H9 (cell line): ENCODE data around the gene ABCD1. TPM values are rescaled to one million over a fixed set of nuclear protein-coding genes. Genes with fewer than 3 reads are reported as not detected.
A peak's percentile ranks its signal among the peaks of the same experiment; 100 is the strongest.
"Not testable (repeated sequence)": the region's sequence is repeated elsewhere in the genome, so short reads cannot be mapped to it uniquely, and the experiment has no call there.

Experiments
- DNase-seq: peaks from one replicate; pipeline ENCODE4 v3.0.0-alpha.2; 2017
- H2AFZ ChIP-seq: one replicate; pipeline ENCODE4 v1.6.1; 2013; ENCODE audit warnings: mild to moderate bottlenecking, low read length, control low read depth, moderate library complexity
- H2AK5ac ChIP-seq: 2 replicates; pipeline ENCODE4 v1.6.1; 2013; ENCODE audit warnings: low read length, control low read depth, mixed read lengths; ENCODE audit not compliant: insufficient read length
- H2BK120ac ChIP-seq: one replicate; pipeline ENCODE4 v1.6.1; 2013; ENCODE audit warnings: low read depth, mild to moderate bottlenecking, low read length, control low read depth, inconsistent platforms; ENCODE audit not compliant: poor library complexity, severe bottlenecking
- H2BK12ac ChIP-seq: 2 replicates; pipeline ENCODE4 v1.6.1; 2013; ENCODE audit warnings: low read length, control low read depth, mixed read lengths, low read depth; ENCODE audit not compliant: insufficient read length
- H2BK15ac ChIP-seq: 2 replicates; pipeline ENCODE4 v1.6.1; 2013; ENCODE audit warnings: low read depth, low read length, control low read depth
- H2BK20ac ChIP-seq: one replicate; pipeline ENCODE4 v1.6.1; 2013; ENCODE audit warnings: low read depth, mild to moderate bottlenecking, low read length, control low read depth, inconsistent platforms; ENCODE audit not compliant: poor library complexity, severe bottlenecking
- H2BK5ac ChIP-seq: 2 replicates; pipeline ENCODE4 v1.6.1; 2013; ENCODE audit warnings: low read length, control low read depth, mixed read lengths; ENCODE audit not compliant: insufficient read length
- H3K14ac ChIP-seq: 2 replicates; pipeline ENCODE4 v1.6.1; 2013; ENCODE audit warnings: low read length, control low read depth; ENCODE audit not compliant: insufficient read depth
- H3K18ac ChIP-seq: 2 replicates; pipeline ENCODE4 v1.6.1; 2013; ENCODE audit warnings: low read depth, mild to moderate bottlenecking, mixed read lengths, low read length, control low read depth; ENCODE audit not compliant: insufficient read length
- H3K23ac ChIP-seq: 2 replicates; pipeline ENCODE4 v1.6.1; 2013; ENCODE audit warnings: low read length, control low read depth, mixed read lengths, low read depth; ENCODE audit not compliant: insufficient read length
- H3K23me2 ChIP-seq: 2 replicates; pipeline ENCODE4 v1.6.1; 2013; ENCODE audit warnings: low read depth, mild to moderate bottlenecking, mixed read lengths, low read length, control low read depth; ENCODE audit not compliant: insufficient read length, poor library complexity, severe bottlenecking
- H3K27ac ChIP-seq: 2 replicates; pipeline ENCODE4 v1.5.1; 2013; ENCODE audit warnings: low read length, control low read depth, mixed read lengths, low read depth; ENCODE audit not compliant: insufficient read length
- H3K27me3 ChIP-seq: 2 replicates; pipeline ENCODE4 v1.6.1; 2013; ENCODE audit warnings: low read length, control low read depth, inconsistent platforms; ENCODE audit not compliant: insufficient read depth
- H3K4ac ChIP-seq: 2 replicates; pipeline ENCODE4 v1.6.1; 2013; ENCODE audit warnings: low read depth, mild to moderate bottlenecking, control low read depth, inconsistent platforms, low read length, moderate library complexity
- H3K4me1 ChIP-seq: 2 replicates; pipeline ENCODE4 v1.6.1; 2013; ENCODE audit warnings: low read length, control low read depth, inconsistent platforms; ENCODE audit not compliant: insufficient read depth
- H3K4me2 ChIP-seq: 2 replicates; pipeline ENCODE4 v1.6.1; 2013; ENCODE audit warnings: low read length, control low read depth, mixed read lengths; ENCODE audit not compliant: insufficient read length, insufficient read depth
- H3K56ac ChIP-seq: 2 replicates; pipeline ENCODE4 v1.6.1; 2013; ENCODE audit warnings: low read depth, mild to moderate bottlenecking, mixed read lengths, low read length, control low read depth; ENCODE audit not compliant: insufficient read length
- H3K79me1 ChIP-seq: 2 replicates; pipeline ENCODE4 v1.6.1; 2013; ENCODE audit warnings: low read depth, mild to moderate bottlenecking, moderate library complexity, low read length, control low read depth, inconsistent platforms; ENCODE audit not compliant: insufficient read depth, poor library complexity, severe bottlenecking
- H3K79me2 ChIP-seq: 2 replicates; pipeline ENCODE4 v1.6.1; 2013; ENCODE audit warnings: low read length, control low read depth, inconsistent platforms; ENCODE audit not compliant: insufficient read depth
- H3K9ac ChIP-seq: 2 replicates; pipeline ENCODE4 v1.6.1; 2013; ENCODE audit warnings: low read length, control low read depth, mixed read lengths; ENCODE audit not compliant: insufficient read length; ENCODE audit errors: extremely low read depth
- H3K9me3 ChIP-seq: one replicate; pipeline ENCODE4 v1.6.1; 2013; ENCODE audit warnings: low read depth, low read length, inconsistent platforms; ENCODE audit not compliant: control insufficient read depth
- H3T11ph ChIP-seq: one replicate; pipeline ENCODE4 v1.6.1; 2013; ENCODE audit warnings: mild to moderate bottlenecking, low read length, control low read depth, inconsistent platforms
- H4K20me1 ChIP-seq: one replicate; pipeline ENCODE4 v1.6.1; 2013; ENCODE audit not compliant: control insufficient read depth, insufficient read length, insufficient read depth
- H4K5ac ChIP-seq: 2 replicates; pipeline ENCODE4 v1.6.1; 2013; ENCODE audit warnings: low read depth, mild to moderate bottlenecking, mixed read lengths, low read length, control low read depth; ENCODE audit not compliant: insufficient read length
- H4K8ac ChIP-seq: replicated peaks from 2 replicates; pipeline ENCODE4 v1.6.1; 2013; ENCODE audit warnings: low read length, control low read depth, mixed read lengths, low read depth; ENCODE audit not compliant: insufficient read length
- H4K91ac ChIP-seq: 2 replicates; pipeline ENCODE4 v1.6.1; 2013; ENCODE audit warnings: low read depth, mild to moderate bottlenecking, moderate library complexity, mixed read lengths, low read length, control low read depth; ENCODE audit not compliant: insufficient read length
- H3K27ac Mint-ChIP-seq, 3 experiments: 2 replicates in 2 of 3; 3 replicates in 1 of 3; pipeline ENCODE4 v1.8.0; 2020 to 2021; ENCODE audit warnings: mixed read lengths in 3 of 3, mild to moderate bottlenecking in 1 of 3, moderate library complexity in 1 of 3
- H3K27me3 Mint-ChIP-seq: 2 replicates; pipeline ENCODE4 v1.8.0; 2021; ENCODE audit warnings: low read depth, mild to moderate bottlenecking, moderate library complexity, mixed read lengths
- H3K36me3 Mint-ChIP-seq, 3 experiments: 2 replicates in 2 of 3; 3 replicates in 1 of 3; pipeline ENCODE4 v1.8.0; 2020 to 2021; ENCODE audit warnings: low read depth in 3 of 3, mixed read lengths in 3 of 3; ENCODE audit not compliant: insufficient read depth in 1 of 3
- H3K4me1 Mint-ChIP-seq, 2 experiments: 2 replicates each; pipeline ENCODE4 v1.8.0; 2020; ENCODE audit warnings: mixed read lengths in 2 of 2
- H3K4me3 Mint-ChIP-seq, 2 experiments: 2 replicates in 1 of 2; 3 replicates in 1 of 2; pipeline ENCODE4 v1.8.0; 2020 to 2021; ENCODE audit warnings: mild to moderate bottlenecking in 2 of 2, mixed read lengths in 2 of 2, moderate library complexity in 1 of 2
- H3K9me3 Mint-ChIP-seq, 2 experiments: 2 replicates in 1 of 2; 3 replicates in 1 of 2; pipeline ENCODE4 v1.8.0; 2020; ENCODE audit warnings: mild to moderate bottlenecking in 2 of 2, mixed read lengths in 2 of 2, moderate library complexity in 1 of 2
- WGBS: extraction: QIAGEN DNeasy Blood & Tissue Kit; methylation state at CpG from one replicate; pipeline ENCODE4 v1.1.7; 2013; ENCODE audit warnings: missing lambda C conversion rate, low lambda C conversion rate, mixed read lengths; ENCODE audit not compliant: insufficient read length; ENCODE audit errors: extremely low coverage; 5-methylcytosine and 5-hydroxymethylcytosine counted together
- total RNA-seq: library from RNA; stranded (reverse); gene quantifications from 2 replicates; pipeline ENCODE4 v1.2.1, GENCODE V29; 2021
- TF ChIP-seq, protein P1 (sequence below): fragments of 200-600 bp; sonication (generic); conservative IDR thresholded peaks from 3 replicates; pipeline ENCODE4 v1.8.0; 2021; ENCODE audit warnings: antibody characterized with exemption, mild to moderate bottlenecking

Gene ABCD1
- total RNA-seq, 1 experiment from 2014 or later = 11.1 TPM

DNA sequence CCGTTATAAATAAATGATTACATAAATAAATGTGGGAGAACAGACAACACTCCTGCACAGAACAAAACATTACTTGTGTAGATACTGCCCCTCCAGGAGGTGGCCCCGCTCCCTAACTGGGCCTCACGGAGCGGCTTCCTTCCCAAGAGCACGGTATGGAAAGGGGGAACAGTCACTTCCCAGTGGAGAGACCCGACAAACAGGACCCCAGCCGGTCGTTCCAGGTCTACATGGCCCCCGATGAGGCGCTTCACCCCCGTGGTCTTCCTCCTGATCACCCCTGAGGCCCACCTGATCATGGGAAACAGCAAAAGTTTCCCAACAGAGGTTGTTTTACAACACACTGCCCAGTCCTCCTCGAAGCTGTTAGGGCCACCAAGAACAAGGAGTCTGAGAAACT is 43.5 kb upstream of the ABCD1 start:
- no peak overlapping the region for H3K4me3 Mint-ChIP-seq
- H3K27ac ChIP-seq = no peak overlapping the region
- H2AK5ac ChIP-seq = no peak overlapping the region
- no peak overlapping the region for H3K14ac ChIP-seq
- peaks cover 11 to 16% of the 10 kb centered on the region in 2 experiments for H3K4me1 Mint-ChIP-seq
- H2BK12ac ChIP-seq = no peak overlapping the region
- no peak overlapping the region for H3K9ac ChIP-seq
- no peaks in the 10 kb centered on the region; the same call in 1 of the 2 replicates for H3K27me3 Mint-ChIP-seq
- H3K4ac ChIP-seq = no peak overlapping the region
- H3K79me1 ChIP-seq = no peaks in the 10 kb centered on the region
- H4K8ac ChIP-seq = no peak overlapping the region
- H3K4me2 ChIP-seq = no peak overlapping the region
- no peak overlapping the region for H3K56ac ChIP-seq
- no peak overlapping the region for H2BK15ac ChIP-seq
- no CpG with 5 or more reads among the region's 12 CpGs for WGBS
- H3K9me3 Mint-ChIP-seq = peaks cover 60 to 61% of the 10 kb centered on the region in 2 experiments
- peak; percentile 22 for DNase-seq
- H4K91ac ChIP-seq = no peak overlapping the region
- H4K5ac ChIP-seq = no peak overlapping the region
- no peaks in the 10 kb centered on the region for H3K4me1 ChIP-seq
- H3K36me3 Mint-ChIP-seq = peaks cover 10 to 25% (median 20%) of the 10 kb centered on the region in 3 experiments
- no peaks in the 10 kb centered on the region for H3K79me2 ChIP-seq
- no peaks in the 10 kb centered on the region for H3K27me3 ChIP-seq
- H3K23me2 ChIP-seq = no peaks in the 10 kb centered on the region
- no peak overlapping the region for H3K18ac ChIP-seq
- no peak overlapping the region for H3K27ac Mint-ChIP-seq
- H3T11ph ChIP-seq = no peak overlapping the region
- TF ChIP-seq, protein P1, sequence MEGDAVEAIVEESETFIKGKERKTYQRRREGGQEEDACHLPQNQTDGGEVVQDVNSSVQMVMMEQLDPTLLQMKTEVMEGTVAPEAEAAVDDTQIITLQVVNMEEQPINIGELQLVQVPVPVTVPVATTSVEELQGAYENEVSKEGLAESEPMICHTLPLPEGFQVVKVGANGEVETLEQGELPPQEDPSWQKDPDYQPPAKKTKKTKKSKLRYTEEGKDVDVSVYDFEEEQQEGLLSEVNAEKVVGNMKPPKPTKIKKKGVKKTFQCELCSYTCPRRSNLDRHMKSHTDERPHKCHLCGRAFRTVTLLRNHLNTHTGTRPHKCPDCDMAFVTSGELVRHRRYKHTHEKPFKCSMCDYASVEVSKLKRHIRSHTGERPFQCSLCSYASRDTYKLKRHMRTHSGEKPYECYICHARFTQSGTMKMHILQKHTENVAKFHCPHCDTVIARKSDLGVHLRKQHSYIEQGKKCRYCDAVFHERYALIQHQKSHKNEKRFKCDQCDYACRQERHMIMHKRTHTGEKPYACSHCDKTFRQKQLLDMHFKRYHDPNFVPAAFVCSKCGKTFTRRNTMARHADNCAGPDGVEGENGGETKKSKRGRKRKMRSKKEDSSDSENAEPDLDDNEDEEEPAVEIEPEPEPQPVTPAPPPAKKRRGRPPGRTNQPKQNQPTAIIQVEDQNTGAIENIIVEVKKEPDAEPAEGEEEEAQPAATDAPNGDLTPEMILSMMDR = 0 out of 3 replicates have a peak, but pooled peaks have one; percentile 13
- H2BK120ac ChIP-seq = no peak overlapping the region
- peaks cover 6% of the 10 kb centered on the region for H3K9me3 ChIP-seq
- H3K23ac ChIP-seq = no peak overlapping the region
- no peak overlapping the region for H2AFZ ChIP-seq
- H2BK5ac ChIP-seq = no peak overlapping the region
- no peak overlapping the region for H2BK20ac ChIP-seq
- H4K20me1 ChIP-seq = no peaks in the 10 kb centered on the region

DNA sequence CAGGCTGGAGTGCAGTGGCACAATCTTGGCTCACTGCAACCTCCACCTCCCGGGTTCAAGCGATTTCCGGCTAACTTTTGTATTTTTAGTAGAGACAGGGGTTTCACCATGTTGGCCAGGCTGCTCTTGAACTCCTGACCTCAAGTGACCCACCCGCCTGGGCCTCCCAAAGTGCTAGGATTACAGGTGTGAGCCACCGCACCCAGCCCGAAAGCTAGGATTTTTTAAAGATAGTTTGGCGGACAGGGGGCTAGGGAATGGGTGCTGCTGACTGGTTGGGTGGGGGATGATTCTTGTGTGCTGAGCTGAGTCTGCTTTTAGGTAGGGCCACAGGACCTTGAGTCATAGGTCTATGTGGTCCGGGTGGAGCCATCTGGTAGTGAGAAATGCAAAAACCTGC is 41.2 kb upstream of the ABCD1 start:
- not testable (repeated sequence) for H2BK15ac ChIP-seq, H3K4ac ChIP-seq, H3K27me3 ChIP-seq, H4K5ac ChIP-seq, H2BK5ac ChIP-seq, H4K91ac ChIP-seq, H3K23me2 ChIP-seq, H3K27ac ChIP-seq, H3K4me2 ChIP-seq, H3K9ac ChIP-seq, H3K18ac ChIP-seq, H3K56ac ChIP-seq, H2BK120ac ChIP-seq, H3K23ac ChIP-seq, H2BK20ac ChIP-seq, H3K4me1 ChIP-seq, H2BK12ac ChIP-seq, H3K9me3 ChIP-seq, H3K79me1 ChIP-seq, H2AFZ ChIP-seq, H3K79me2 ChIP-seq, H3K27me3 Mint-ChIP-seq, H3T11ph ChIP-seq, H4K20me1 ChIP-seq, H3K14ac ChIP-seq, H2AK5ac ChIP-seq, H4K8ac ChIP-seq
- Mint-ChIP-seq H3K4me1 (peaks cover 17 to 22% of the 10 kb centered on the region in 2 experiments), H3K4me3 (0 out of 5 replicates have a peak overlapping the region, but pooled peaks of 1 of the 2 experiments have one; percentile 42), H3K9me3 (peaks cover 56 to 61% of the 10 kb centered on the region in 2 experiments), H3K36me3 (peaks cover 14 to 28% (median 25%) of the 10 kb centered on the region in 3 experiments), H3K27ac (peak overlapping the region in 1 of 3 experiments; percentile 87; a peak in 2 of 7 replicates)
- peak; percentile 22 for DNase-seq
- no CpG with 5 or more reads among the region's 8 CpGs for WGBS
